Measurements from ENCODE around the gene CACTIN. TPM values are rescaled to one million over a fixed set of nuclear protein-coding genes. Genes with fewer than 3 reads are reported as not detected.
A peak's percentile ranks its signal among the peaks of the same experiment; 100 is the strongest.

CACTIN gene
- total RNA-seq, 4 donors from 2014 or later, result 20.3 to 34.2 (median 28.6) TPM

DNA sequence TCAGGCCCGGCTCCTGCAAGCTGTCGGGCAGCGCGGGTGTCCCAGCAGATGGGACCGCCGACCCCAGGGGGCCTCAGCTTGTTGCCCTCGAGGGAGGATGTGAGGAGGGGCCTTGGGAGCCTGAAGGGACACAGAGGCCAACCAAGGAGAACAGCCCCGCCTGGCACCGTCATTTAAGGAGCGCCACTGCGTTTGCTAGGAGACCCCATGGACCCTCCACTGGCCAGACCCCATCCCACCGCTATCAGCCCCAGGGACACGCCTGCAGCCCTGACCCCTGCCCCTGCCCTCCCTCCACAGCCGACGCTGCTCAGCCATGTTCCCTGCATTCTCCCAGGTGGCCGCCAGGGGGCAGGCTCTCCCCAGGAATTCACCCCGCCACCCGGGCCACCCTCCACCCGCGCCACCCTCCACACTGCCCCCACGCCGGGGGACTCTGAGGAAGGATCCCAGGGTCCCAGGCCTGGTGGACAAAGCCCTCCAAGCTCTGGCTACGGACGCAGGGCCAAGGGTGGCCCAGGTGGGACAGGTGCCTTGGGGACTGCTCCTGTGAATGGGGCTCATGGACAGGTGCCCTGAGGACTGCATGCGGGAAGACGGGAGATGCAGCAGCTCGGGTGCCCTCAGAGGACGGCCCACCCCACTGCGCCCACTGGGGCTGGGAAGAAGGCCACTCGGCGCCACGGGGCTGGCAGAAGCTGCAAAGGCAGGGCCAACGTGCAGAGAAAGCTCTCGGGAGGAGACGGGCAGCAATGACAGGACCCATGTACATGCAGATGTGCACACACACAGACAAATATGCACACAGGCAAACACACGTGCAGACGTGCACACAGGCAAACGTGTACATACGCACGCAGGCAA lies 39.3 kb upstream of the CACTIN start:
- ATAC-seq, result peak; percentile 15
- H3K4me1 ChIP-seq, result peaks cover 0 to 55% (median 33%) of the 10 kb centered on the region in 3 donors
- H3K4me3 ChIP-seq, result no peak overlapping the region
- no peaks in the 10 kb centered on the region for H3K27me3 ChIP-seq
- H3K9me3 ChIP-seq, result no peaks in the 10 kb centered on the region
- peak overlapping the region in 3 of 4 donors; percentile 92 to 100 (median 99) for H3K27ac ChIP-seq
- H3K36me3 ChIP-seq, result peaks cover 0 to 60% of the 10 kb centered on the region in 2 donors
- TF ChIP-seq, protein P1, sequence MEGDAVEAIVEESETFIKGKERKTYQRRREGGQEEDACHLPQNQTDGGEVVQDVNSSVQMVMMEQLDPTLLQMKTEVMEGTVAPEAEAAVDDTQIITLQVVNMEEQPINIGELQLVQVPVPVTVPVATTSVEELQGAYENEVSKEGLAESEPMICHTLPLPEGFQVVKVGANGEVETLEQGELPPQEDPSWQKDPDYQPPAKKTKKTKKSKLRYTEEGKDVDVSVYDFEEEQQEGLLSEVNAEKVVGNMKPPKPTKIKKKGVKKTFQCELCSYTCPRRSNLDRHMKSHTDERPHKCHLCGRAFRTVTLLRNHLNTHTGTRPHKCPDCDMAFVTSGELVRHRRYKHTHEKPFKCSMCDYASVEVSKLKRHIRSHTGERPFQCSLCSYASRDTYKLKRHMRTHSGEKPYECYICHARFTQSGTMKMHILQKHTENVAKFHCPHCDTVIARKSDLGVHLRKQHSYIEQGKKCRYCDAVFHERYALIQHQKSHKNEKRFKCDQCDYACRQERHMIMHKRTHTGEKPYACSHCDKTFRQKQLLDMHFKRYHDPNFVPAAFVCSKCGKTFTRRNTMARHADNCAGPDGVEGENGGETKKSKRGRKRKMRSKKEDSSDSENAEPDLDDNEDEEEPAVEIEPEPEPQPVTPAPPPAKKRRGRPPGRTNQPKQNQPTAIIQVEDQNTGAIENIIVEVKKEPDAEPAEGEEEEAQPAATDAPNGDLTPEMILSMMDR (IDR thresholded peaks at IDR 0.05), result peak in 3 of 4 experiments; percentile 95 to 99 (median 98)
- TF ChIP-seq POLR2A (IDR thresholded peaks at IDR 0.05), result no peak
- 54 to 63% methylated on average over 5 to 7 of the region's 40 CpGs for WGBS, 2 donors (ENCODE audit: low coverage in 1 of 2)

DNA sequence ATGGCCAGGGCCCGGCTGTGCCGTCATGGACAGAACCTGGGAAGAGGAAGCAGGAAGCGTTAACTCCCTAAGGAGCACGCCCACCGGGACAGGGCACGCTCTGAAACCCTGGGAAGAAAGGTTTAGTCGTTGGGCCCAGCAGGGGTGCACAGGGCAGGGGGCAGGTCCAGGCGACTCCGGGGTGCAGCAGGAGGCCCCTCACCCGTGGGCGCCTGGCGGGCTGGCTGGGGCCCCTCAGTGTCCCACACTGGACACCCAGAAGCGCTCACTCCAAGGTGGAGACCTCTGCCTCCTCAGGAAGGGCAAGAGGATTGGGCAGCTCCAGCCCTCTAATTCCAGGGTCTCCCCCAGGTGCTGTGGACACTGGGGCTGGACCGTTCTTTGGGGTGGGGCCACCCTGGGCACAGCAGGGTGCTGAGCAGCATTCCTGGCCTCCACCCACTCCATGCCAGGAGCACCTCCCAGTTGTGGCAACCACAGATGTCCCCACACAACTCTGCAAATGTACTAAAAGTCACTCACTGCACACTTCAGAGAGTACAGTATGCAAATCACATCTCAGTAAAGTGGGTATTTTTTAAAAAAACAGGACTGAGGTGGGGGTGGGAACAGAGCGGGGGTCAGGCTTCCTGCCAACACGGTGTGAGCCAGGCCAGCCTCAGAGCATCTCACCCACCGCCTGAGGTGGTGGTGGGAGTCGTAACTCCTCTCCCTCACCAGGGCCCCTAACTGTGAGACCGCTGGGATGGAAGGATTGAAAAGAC lies 38.5 kb upstream of the CACTIN start:
- Histone ChIP-seq H3K9me3 (no peaks in the 10 kb centered on the region), H3K27me3 (no peaks in the 10 kb centered on the region), H3K27ac (peak overlapping the region in 3 of 4 donors; percentile 92 to 100 (median 99)), H3K4me1 (peaks cover 0 to 47% (median 30%) of the 10 kb centered on the region in 3 donors), H3K4me3 (no peak overlapping the region), H3K36me3 (peaks cover 0 to 69% of the 10 kb centered on the region in 2 donors)
- TF ChIP-seq POLR2AphosphoS5 (IDR thresholded peaks at IDR 0.05) (no peak), EP300 (IDR thresholded peaks at IDR 0.05) (no peak), POLR2A (IDR thresholded peaks at IDR 0.05) (no peak)
- TF ChIP-seq, protein P1 (IDR thresholded peaks at IDR 0.05), result no peak
- 33 to 45% methylated on average over 3 to 4 of the region's 19 CpGs for WGBS, 2 donors (ENCODE audit: low coverage in 1 of 2)
- no peak for ATAC-seq

DNA sequence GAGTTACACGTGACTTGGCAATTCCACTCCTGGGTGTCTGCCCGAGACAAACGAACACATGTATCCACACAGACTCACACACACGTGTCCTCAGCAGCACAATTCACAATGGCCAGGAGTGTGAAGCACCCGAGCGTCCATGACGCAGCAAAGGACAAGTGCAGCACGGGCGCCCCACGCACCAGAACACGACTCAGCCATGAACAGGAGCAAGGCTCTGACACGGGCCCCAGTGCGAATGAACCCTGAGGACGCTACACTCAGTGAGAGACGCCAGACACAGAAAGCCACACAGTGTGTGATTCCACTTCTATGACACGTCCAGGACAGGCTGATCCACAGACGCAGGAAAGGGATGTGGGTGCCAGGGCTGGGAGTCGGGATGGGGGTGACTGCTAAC lies 37.2 kb upstream of the CACTIN start:
- Histone ChIP-seq H3K27ac (no peak overlapping the region), H3K36me3 (peaks cover 0 to 81% of the 10 kb centered on the region in 2 donors), H3K27me3 (no peaks in the 10 kb centered on the region), H3K9me3 (no peaks in the 10 kb centered on the region), H3K4me1 (peaks cover 0 to 35% (median 18%) of the 10 kb centered on the region in 3 donors), H3K4me3 (no peak overlapping the region)
- ATAC-seq, result no peak
- no peak for TF ChIP-seq EP300 (IDR thresholded peaks at IDR 0.05)
- 83% methylated on average over 10 of the region's 18 CpGs; no CpG with 5 or more reads in 1 of the 2 donors for WGBS, 2 donors (ENCODE audit: low coverage in 1 of 2)

DNA sequence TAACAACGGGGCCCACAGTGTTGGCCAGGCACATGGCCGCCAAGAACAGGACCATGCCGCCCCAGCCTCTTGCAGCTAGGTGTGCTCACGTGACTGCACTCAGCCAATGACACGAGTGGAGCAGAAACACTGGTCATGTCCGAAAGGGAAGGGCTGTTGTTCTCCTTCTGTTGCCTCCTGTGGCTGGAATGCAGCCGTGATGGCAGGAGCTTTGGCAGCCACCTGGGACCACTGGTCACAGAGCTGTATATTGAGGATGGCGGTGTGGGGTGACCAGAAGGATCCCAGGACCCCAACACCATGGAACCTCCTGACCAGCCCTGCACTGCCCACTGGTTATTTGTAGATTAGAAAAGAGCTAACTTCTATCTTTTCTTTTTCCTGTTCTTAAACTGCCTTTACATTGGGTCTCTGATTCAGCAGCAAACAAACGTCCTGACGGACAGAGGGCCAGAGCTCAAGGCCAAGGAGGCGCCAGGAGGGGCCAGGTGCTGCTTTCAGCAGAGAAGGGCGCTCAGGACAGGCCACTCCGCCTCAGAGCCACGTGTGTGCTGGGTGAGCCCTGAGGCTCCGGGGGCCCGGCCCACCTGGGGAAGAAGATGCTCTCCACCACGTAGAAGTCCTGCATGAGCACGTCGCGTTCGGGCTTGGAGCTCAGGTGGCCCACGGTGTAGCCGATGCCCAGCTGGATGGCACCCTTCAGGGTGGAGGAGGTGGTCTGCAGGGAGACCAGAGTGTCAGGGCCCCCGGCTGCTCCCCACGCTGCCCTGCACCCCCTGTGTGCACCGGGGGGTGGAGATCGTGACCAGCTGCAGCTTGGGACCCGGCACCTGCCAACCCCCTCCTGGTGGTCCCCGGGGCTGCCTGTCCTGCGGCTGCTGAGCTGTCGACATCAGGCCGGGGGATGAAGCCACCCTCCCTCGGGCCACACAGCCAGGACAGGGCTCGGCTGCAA lies 35.0 kb upstream of the CACTIN start:
- TF ChIP-seq POLR2A (IDR thresholded peaks at IDR 0.05) (no peak), EP300 (IDR thresholded peaks at IDR 0.05) (no peak), POLR2AphosphoS5 (IDR thresholded peaks at IDR 0.05) (no peak)
- TF ChIP-seq, protein P1 (IDR thresholded peaks at IDR 0.05), result no peak
- Histone ChIP-seq H3K4me1 (peaks cover 0 to 12% (median 4%) of the 10 kb centered on the region in 3 donors), H3K4me3 (no peak overlapping the region), H3K36me3 (peaks cover 0 to 96% of the 10 kb centered on the region in 2 donors), H3K27ac (no peak overlapping the region), H3K9me3 (no peaks in the 10 kb centered on the region), H3K27me3 (no peaks in the 10 kb centered on the region)
- no peak for ATAC-seq
- 80 to 100% methylated on average over 1 to 4 of the region's 34 CpGs for WGBS, 2 donors (ENCODE audit: low coverage in 1 of 2)
